Transverse colon (tissue), 3 donors: ENCODE data around the gene SNAI3.

ENCODE experiments used
- CTCF ChIP-seq, 5 experiments: fragments of 200-600 bp in 3 of 5; fragments of 450-650 bp in 2 of 5; sonication (generic) in 3 of 5; IDR thresholded peaks; 1 replicate in 2 of 5; 2 replicates in 3 of 5; pipeline ENCODE4 v1.5.1; 2016 to 2017; ENCODE audit warnings: antibody characterized with exemption in 5 of 5, inconsistent platforms in 3 of 5, mild to moderate bottlenecking in 2 of 5, moderate library complexity in 1 of 5
- POLR2A ChIP-seq: fragments of 450-650 bp; IDR thresholded peaks from one replicate; pipeline ENCODE4 v1.6.1; 2016; ENCODE audit warnings: antibody characterized with exemption, mild to moderate bottlenecking, moderate library complexity

DNA sequence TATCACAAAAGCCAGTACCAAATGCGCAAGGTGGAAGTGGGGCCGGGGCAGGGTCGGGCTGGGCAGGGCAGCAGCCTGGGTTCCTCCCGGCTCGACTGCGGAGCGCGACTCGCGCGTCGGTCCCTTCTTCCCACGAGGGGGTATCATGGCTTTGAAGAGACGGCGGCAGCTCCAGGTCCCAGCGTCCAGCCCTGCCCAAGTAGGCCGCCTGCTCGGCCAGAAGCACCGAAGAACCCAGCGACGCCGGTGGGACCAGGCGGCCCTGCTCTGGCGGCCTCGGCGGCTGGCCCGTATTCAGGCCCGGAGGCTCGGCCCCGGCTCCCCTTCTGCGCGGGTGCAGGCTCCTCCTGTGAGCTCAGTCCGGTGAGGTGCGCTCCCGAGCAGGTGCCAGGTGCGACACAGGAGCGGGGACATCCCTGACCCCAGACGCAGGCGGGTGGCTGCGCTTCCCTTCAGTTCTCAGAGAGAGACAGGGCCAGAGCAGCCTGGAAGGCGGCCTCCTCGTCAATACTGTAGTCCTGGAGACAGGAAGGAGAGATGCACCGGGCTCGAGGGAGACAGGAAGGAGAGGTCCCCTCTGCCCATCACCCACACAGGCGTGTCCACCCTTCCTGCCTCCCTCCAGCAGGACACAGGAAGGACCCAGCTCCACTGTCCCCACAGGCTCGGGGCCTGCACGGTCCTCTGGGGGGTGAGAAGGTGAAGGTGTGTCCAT is 11.0 kb upstream of the SNAI3 start:
- TF ChIP-seq CTCF (IDR thresholded peaks at IDR 0.05): no peak
- TF ChIP-seq POLR2A: no peak
